COLO668 (cell line): Measurements from ENCODE around the gene SFT2D3.

Source experiments
- DNase-seq: peaks from one replicate; lab custom pipeline; 2025; ENCODE audit not compliant: unreplicated experiment; lab: John Stamatoyannopoulos, UW

The SFT2D3 gene

DNA sequence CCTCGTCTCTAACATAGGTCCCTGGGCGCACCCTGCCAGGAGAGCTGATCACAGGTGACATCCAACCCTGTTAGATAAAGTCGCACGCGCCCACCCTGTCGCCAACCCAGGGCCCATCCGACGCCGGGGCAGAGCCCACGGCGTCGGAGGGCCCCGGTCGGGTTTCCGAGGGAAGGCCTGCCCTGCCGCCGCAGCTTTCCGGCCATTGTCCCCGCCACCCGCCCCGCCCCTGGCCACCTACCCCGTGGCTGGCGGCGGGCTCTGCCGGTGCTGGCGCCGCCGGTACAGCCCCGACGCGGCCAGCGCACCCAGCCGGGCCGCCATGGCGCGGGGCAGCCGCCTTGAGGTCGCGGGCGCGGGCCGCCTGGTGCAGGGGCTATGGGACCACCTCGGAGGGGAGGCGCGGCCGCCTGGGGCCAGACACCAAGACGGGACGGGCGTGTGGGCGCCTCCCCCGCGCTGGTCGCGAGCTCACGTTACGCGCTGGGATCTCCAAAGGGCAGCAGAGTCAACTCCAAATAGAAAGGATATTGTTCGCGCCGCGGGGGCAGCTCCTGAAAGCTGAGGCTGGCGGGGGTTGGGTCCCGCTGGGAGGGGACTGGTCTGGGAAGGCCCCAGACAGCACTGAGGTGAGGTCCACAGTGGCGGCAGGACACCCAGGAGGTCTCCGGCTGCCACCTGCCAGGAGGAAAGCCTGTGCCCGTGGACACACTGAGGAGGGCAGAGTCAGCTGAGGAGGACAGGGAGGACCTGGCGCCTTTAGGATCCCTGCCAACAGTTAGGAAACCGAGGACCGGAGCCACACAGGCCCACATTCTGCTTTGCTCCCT, 37.0 kb upstream of the SFT2D3 start:
- no peak for DNase-seq

DNA sequence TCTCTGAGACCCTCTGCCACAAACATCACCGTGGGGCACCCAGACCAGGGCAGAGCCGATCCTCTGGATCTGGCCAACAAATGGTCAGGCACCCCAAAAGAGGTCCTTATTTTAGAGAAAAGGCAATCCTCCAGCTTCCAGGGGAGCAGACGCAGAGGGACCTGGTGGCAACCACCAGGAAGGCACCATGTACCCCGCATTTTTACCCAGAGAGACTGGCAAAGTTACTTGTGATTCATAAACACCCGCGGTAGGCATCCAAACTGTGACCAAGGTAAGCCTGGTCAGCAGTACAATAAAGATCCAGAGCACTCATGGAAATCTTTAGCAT, 36.4 kb upstream of the SFT2D3 start:
- DNase-seq, result no peak

DNA sequence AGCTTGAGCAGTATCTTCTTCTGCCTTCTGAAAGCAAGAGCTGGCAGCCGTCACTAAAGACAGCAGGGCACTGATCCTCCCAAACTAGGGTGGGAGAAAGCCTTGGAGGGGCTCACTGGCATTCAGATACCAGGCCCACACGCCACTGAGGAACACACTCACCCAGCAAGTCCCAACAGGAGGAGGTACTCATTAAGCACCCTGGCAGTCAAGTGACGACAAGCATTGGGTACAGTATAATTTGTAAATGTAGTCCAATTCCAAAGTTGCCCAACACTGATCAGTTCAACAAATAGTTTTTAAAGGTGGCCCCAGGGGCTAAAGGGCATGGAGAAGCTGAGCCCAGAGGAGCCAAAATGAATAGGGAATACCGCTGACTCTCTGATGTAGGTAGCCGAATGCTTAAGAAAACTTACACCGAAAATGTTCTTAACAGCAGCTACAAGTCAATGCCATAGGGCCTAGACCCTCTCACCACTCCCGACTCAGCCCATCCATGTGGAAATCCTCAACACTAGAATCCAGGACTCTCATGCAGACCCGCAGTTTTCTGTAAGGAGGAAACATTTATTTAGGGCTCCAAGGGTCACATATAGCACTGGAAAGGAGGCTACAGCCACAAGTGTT, 35.9 kb upstream of the SFT2D3 start:
- DNase-seq, result no peak

DNA sequence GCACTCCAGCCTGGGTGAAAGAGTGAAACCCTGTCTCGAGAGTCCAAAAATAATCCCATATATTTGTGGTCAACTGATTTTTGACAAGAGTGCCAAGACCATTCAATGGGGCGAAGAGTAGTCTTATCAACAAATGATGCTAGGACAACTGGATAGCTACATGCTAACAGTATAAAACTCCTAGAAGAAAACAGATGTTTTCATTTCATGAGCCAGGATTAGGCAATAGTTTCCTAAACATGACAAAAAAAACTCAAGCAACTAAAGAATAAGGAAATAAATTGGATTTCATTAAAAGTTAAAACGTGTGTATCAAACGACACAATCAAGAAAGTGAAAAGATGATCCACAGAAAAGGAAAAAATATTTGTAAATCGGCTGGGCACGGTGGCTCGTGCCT, 32.2 kb upstream of the SFT2D3 start:
- no peak for DNase-seq

DNA sequence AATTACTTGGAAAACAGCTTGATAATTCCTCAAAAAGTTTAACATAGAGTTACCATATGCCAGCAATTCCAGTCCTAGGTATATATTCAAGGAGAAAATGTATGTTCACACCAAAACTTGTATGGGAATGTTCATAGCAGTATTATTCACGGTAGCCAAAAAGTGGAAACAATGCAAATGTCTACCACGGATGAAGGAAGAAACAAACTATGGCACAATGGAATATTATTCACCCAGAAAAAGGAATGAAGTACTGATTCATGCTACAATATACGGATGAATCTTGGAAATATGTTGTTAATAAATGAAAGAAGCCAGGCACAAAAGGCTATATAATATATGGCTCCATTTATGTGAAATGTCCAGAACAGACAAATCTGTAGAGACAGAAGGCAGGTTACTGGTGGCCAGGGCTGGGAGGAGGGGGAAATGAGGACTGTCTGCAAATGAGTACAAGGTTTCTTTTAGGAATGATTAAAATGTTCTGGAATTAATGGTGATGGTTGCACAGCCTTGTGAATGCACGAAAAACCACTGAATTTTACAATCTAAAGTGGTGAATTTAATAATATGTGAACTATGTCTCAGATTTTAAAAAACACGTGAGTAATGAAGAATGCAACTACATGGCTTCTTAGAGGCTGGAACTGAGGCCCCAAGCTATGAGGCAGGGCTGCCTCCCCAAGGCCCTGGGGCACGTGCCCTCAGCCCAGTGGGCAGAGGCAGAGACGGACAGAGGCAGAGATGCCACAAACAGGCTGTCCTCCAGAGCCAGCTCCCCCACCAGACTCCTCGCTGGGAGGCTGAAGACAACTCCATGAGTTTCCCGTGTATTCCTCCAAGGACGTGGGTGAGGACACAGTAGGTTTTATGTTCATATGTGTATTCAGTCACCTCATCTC, 31.0 kb upstream of the SFT2D3 start:
- no peak for DNase-seq

DNA sequence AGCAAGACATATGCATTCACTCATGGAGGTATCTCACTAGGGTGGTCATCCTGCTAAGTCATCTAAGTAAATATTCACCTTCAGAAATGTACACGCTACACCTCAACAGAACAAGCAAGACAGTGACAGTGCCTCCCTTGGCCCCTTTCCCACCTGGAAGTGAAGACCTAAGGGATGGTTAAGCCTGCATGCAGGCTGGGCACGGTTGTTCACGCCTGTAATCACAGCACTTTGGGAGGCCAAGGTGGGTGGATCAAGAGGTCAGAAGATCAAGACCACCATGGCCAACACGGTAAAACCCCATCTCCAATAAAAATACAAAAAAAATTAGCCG, 30.4 kb upstream of the SFT2D3 start:
- no peak for DNase-seq

DNA sequence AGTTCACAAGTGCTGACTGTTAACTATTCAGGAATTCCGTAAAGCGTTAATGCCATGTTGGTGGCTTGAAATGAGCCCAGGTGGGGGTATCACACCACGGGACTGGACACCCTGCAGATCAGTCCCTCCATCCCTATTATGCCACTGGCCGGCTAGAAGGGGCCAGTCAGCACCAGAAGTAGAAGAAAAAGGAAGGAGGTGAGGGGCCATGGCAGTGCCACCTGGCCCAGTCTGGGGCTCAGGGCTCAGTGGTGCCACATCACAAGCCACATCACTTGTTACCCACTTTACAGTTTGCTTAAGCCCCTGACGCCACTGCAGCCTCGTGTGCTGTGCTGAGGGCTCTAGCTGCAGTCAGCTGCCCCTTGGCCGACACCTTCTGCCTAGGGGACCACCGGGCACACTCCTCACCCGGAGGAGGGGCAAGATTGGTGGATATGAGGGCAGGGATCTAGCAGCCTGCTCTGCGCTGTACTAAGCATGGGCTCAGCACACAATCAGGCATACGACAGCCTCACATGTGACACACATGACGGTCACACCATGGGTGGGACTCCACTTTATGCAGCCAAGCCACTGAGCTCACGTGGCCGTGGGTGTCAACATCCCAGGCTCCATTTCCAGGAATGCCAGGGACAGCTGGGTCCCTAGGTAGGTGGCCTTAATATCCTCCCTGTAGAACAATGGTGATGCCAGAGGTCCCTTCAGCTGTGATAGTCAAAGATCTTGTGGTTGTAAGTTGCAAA, 29.6 kb upstream of the SFT2D3 start:
- no peak for DNase-seq

DNA sequence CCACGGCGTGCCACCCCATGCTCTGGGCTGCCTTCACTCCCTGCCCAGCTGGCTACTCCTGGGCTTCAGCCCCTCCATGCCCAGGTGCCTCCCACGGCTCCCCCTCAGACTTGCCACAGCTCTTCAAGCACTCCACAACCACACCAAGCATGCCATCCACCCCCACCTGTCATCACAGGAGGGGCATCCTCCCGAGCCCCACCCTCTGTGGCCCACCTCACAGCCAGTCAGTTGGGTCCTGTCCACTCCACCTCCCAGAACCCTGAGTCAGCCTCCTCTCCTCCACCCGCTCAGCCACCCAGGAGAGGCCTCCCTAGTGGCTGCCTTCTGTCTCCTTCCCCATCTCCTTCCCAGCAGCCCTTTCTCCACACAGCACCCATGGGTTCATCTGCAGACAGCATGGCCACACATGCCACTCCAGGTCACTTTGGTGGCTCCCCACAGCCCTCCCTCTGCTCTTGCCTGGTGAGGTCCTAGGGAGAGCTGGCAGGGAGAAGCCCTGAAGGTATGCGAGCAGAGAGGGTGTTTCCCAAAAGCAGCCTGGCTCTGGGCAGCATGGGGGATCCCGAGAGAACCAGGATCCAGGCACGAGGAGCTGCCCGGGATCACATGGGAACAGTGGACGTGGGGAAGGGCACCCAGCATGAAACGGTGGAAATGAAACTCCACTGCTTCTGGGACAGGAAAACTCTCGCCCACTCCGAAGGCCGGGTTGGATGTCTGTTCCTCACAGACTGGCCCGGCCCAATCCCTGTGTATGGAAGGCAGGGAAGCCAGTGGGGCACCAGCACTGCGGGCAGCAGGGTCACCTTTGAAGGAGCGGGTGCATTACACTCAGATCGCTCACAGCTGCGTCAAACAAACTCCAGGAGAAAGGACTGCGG, 28.7 kb upstream of the SFT2D3 start:
- no peak for DNase-seq

DNA sequence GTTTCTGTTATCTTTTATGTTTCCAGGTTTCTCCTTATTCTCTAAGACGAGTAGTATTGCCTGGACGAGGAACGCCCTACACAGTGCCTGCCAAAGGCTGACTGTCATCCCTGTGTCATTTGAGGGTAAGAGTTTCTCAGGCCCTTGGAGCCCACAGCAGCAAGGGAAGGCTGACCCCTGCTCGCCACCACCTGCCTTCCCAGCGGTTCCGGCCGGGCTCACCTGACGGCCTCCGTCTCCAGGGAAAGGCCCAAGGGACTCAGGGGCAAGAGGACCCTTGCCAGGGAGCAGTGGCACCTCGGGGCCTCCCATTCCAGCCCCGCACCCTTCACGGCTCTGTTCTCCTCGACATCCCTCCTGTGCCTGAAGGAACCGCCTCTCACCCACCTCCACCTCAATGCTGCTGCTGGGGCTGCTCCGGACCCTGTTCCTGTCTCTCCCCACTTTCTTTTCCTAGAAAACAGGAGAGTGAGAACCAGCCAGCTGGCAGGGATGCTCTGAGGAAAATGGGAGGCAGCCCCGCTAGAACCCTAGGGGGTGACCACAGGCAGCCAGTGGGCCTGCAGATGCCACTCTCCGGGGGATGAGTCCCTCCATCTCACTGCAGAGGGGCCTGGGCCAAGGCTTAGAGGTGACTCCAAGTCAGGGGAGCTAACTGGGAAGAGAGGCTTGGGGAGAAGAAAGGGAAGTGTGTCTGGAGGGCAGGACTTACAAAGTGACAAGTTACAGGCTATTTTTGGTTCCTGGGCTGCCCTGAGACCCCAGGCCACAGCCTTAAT, 27.8 kb upstream of the SFT2D3 start:
- DNase-seq, result no peak

DNA sequence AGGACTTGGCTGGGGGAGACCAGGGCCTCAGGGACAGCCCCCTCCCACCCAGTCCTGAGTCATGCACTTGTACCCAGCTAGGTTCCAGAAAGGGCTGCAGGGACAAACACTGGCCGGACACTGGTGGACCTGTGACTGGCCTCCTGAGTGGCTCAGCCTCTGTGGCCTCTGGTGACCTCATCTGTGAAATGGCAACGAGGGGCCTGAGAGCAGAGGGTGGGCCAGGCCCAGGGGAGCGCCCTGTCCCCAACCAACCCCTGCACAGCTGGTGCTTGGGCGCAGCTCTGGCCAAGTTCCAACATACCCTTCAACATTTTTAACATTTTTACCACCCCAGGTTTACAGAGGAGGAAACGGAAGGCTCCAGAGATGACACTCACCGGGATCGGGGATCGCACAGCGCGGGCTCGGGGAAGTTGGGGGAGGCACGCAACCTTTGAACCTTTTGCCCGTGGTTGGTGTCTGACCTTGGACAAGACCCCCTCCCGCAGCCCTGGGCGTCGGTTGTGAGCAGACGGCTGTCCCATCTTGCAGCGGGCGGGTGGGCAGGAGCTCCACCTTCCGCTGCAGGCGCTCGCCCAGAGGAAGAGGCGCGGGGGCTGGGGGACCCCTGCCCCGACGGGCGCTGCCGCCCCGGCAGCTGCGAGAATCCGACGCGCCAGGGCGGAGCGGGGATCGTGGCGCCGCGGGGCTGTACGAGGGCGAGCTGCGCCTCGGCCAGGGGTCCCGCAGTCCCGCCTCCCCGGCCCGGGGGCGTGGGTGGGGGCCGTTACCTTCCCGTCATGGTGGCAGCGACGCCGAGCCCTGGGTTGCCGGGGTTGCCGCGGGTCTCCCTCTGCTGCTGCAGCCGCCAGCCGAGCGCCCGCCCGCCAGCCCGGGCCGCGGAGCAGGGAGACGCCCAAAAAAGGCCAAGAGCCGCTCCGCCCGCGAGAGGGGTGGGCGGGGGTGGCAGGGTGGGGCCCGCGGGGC, 26.8 kb upstream of the SFT2D3 start:
- no peak for DNase-seq

DNA sequence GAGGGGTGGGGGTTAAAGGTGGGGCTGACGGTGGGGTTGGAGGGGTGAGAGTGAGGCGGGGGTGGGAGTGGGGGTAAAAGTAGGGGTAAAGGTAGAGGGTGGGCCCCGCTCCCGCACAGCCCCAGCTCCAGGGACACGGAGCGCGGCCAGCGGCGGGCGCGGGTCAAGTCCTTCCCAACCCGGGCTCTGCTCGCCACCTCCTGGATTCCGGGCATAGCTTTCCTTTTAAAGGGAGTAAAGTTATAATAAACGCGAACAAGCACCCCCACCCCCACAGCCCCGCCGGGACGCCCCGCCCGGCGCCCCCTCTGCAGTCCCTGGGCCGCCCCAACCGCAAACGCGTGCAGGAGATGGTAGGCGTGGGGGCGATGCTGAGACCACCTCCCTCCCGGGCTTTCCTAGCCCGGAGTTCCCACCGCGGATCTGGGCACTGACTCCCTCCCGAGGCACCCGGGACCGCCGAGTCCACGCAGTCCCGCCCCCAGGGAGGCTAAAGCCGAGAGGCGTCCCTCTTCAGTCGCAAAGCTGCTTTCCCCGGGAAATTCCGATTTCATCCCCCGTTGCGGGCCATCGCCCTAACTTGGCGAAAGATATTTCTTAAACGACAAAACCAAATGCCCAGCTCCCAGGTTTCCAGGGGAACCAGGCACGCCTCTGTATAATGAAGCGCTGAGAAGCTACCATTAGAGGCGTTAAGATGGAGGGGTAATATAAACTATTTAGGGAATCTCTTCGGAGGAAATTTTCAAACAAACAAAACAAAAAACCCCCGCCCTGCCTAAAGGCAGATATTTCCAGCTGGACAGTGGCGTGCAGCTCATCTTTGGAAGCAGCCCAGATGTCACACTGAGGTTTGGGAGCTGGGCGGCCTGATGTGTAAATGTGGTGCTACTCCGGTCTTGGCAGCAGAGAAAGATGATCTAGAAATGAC, 25.7 kb upstream of the SFT2D3 start, which contains the start of gene LIMS2:
LIMS2 (minus strand) TSS at position 200 of the 931 bp plus-strand sequence. CDS start 506 bp downstream, outside the sequence.
- peak; percentile 20 for DNase-seq

DNA sequence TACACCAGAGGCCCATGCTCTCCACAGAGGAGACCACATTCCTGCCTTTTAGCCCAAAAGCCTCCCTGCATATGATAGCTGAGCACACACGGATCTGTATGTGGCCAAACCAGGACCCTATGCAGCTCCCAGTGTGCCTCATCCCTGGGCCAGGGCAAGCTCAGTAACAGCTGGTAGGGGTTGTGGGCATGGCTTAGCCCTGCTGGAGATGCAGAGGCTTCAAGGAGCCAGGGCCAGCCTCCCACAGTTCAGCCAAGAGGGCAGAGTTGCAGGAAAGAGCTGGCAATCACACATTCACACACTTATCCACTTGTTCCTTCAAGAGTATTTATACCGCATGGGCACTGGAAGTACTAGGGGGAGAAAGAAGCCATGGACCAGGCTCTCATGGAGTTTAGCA, 24.4 kb upstream of the SFT2D3 start:
- DNase-seq, result no peak

DNA sequence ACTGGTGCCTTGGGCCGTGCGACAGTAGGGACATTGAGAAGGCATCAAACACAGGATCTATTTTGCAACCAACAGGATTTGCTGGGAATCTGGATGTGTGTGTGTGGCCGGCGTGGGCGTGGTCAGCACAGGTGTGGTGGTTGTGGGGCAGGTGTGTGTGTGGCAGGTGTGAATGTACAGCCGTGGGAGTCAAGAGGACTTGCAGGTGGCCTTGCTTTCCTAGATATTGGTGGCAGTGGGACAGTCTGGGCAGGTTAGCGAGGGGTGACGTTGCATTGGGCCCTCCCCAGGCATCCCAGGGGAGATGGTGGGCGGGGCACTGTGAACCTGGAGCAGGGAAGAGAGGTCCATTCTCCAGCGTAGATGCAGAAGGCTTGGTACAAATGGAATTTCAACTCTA, 22.8 kb upstream of the SFT2D3 start:
- peak; percentile 79 for DNase-seq

DNA sequence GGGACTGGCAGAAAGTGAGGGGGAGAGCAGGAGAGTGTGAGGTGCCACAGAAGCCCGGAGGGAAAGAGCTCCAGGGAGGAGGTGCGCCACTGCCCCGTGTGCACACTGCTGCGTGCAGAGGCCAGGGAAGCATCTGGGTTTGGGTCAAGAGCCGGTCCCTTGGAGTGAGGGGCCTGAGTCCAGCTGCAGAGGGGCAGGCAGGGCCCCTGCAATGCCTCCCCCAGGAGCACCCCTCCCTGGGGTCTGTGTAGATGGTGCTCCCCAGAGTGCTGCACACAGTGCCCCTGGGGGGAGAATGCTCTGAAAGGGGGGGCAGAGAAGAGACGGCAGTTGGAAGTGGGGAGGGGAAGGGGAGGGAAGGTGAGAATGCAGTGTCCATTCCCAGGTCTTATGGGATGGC, 22.3 kb upstream of the SFT2D3 start:
- no peak for DNase-seq

DNA sequence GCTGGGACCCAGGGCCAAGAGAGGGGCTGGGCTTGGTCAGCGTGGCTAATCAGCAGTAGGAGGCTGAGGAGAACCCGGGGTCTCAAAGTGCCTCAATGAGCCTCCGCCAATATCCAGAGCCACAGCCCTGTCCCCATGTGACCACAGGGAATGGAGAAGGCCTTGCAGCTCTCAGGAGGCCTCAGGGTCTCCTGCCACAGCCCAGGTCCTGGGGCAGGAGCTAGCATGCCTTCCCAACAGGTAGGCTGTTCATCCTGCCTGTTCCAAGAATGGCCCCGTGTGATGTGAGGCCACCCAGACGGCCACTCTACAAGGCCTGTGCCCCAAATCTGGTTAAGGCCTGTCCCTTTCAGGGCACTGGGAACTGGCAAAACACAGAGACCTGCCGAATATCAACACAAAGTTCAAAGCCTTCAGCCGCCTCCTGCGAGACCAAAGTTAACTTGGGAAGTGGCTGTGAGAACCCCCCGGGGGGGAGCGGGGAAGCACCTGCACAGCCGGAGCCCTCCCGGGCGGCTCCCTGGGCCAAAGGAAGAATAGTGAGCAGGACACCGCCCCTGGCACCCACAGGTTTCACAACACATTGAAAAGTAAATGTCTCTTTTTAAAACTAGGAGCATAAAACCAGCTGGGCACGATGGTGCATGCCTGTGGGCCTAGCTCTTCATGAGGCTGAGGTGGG, 21.5 kb upstream of the SFT2D3 start:
- no peak for DNase-seq

DNA sequence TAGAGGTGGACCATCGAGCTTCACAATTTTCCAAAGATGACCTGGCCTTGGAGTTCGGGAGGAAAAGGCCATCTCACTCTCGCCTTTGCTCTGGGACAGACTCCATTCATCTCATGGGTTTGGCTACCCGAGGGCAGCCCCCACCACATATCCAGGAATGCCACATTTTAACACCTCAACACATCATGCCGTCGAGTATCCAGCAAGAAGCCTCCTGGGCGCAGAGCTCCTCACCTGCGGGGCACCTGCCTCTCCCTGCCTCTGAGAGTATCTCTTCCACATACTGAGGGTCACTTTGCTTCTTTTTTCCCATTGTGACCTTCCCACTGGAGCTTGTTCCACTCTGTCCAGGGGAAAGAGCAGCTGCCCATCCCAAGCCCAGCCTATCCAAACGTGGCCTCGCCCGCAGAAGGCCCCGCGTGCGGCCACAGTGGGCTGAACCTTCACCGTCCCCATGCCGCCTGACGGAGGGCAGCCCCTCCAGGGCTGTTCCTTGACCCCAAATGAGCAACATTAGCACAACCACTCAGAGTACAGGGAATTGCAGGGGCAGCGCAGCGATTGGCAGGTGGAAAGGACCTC, 20.5 kb upstream of the SFT2D3 start:
- DNase-seq, result no peak
